Measurements from ENCODE around the gene COG1.

Gene COG1

DNA sequence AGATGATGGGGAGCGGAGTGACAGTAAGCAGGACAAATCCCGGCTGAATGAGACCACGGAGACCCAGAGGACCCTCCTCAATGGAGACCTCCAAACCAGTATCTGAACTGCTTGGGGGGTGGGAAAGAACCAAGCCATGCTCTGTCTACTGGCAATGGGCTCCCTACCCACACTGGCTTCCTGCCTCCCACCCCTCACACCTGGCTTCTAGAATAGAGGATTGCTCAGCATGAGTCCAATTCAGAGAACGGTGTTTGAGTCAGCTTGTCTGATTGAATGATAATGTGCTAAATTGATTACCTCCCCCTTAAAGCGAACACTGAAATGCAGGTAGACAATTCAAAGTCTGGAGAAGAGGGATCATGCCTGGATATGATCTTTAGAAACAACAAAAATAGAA is 22.5 kb upstream of the COG1 start:
- no peak for DNase-seq

DNA sequence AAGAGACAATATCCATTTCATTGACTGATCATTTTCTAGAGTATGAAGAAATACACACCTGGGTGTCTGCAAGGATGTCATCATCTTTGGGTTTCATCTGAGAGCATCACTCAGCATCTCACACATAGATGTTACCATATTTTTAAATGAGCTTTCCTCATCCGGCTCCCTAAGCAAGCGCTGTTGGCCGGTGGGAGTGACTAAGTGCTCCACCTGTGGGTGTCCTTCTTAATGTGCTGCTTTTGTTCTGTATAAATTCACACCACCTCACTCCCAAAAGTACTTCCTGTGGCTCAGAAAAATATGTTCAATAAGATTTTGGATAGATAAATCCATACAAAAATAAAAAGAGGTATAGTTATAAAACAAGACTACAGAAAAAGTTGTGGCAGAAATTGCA is 20.6 kb upstream of the COG1 start:
- DNase-seq: no peak

DNA sequence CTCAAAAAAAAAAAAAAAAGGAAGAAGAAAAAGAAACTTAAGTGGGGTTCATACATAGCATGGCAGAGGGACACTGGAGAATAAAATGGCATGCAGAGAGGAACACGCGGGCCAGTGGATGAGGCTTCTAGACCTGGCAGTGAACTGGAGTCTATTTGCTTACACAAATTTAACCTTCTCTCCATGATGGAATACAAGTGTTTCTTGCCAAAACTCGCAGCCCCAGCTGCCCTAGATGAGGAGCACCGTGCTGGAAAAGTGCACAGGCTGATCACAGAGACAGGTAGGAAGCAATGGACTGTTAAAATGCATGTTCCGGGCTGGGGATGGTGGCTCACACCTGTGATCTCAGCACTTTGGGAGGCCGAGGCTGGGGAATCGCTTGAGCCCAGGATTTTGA is 18.7 kb upstream of the COG1 start:
- no peak for DNase-seq

DNA sequence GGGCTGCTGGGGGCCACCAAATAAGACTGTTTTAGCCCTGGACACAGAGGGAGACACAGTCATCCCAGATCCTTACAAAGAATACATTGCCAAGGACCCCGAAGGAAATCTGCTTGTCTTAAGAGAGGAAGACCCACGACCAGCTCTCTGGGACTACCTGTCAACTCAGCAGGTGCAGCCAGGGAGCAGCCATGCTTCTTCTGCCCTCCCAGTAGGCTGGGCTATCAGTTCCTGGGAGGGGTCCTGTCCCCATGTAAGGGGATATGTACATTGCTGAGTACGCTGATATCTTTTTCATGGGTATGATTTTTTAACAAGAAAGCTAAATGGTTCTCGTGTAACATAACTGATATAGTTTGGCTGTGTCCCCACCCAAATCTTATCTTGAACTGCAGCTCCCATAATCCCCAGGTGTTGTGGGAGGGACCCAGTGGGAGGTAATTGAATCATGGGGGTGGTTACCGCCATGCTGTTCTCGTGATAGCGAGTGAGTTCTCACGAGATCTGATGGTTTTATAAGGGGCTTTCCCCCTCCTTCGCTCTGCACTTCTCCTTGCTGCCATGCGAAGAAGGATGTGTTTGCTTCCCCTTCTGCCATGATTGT is 16.8 kb upstream of the COG1 start:
- no peak for DNase-seq

DNA sequence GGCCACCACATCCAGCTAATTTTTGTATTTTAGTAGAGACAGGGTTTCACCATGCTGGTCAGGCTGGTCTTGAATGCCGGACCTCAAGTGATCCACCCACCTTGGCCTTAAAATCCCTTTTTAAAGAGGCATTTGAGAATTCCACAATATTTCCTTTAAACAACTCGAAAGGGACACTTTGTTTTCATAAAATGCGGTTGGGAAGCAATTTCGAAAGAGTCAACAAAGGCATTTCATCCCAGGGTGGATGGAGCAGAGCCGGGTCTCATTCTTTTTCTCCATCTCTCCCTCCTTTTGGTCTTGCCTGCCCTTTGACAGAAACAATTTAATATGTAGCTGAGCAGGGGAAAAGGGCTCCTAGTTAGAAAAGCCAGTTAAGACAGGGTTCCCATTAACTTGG is 13.5 kb upstream of the COG1 start:
- no peak for DNase-seq

DNA sequence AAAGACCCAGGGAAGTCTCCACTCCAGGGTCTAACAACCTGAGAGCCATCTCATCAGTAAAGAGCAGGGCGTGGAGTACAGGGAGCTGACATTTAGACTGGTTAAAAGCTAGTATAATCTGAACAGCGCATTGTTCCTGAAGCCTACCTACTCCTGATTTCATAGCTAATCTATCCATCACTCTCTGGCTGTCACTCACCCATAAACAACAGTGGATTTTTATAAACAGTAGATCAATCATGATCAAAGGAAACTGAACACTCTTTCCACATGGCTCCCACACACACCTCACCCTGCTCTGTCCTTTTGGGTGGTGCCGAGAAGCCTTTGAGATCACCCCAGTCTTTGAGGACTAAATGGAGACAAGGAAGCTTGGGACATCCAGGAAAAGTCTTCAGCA is 13.0 kb upstream of the COG1 start:
- no peak for DNase-seq

DNA sequence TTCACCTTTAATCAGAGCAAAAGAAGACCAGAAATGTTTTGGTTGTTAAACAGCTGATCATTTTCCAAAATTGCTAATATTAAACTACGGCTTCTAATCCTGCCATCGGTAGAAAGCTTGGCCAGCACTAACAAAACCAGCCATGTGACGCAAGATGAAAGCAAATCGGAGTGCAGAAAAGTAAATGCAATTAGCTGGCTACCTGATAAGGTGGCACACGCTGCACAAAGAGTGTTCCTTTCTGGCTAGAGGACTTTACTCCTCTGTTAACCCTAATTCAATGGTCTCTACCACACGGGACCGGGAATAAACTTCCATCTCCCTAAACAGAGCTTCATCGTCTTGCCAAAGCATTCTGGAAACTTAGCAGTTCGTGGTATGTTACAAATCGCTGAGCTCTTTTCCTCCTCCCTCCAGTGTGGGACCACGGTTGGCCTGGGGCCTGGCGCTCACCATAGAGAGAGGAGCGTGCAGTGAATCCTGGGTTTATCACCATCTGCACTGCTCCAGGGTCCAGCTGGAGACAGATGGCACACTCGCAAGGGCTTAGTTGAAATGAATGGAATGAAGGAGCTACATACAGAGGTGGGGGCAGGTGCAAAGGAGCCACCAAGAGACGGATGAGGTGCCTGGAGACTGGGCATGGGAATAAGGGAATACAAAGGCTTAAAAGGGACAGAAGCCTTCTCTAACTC is 10.1 kb upstream of the COG1 start:
- no peak for DNase-seq

DNA sequence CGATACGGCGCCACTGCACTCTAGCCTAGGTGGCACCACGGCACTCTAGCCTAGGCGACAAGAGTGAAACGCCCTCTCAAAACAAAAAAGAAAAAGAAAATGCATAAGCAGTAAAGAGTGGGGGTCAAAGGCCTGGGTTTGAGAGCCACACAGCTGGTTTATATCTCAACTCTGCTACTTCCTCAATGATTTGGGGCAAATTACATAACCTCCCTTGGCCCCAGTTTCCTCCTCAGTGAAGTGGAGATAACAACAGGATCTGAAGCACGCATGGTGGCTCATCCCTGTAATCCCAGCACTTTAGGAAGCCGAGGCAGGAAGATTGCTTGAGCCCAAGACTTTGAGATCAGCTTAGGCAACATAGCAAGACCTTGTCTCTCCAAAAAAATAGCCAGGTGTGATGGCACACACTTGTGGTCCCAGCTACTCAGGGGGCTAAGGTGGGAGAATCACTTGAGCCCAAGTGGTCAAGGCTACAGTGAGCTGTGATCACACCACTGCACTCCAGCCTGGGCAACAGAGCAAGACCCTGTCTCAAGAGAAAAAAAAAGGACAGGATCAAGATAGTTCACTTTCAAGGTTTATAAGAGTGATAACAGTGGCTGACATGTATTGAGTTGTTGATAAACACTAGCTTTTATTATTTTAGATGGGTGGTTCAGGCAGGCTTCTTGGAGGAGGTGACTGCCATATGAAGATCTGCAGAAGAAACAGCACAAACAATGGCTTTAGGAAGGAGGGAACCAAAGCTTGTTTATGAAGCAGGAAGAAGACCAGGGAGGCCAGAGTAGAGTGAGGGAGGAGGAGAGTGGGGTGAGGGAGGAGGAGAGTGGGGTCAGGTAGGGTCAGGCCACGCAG is 8.5 kb upstream of the COG1 start:
- no peak for DNase-seq

DNA sequence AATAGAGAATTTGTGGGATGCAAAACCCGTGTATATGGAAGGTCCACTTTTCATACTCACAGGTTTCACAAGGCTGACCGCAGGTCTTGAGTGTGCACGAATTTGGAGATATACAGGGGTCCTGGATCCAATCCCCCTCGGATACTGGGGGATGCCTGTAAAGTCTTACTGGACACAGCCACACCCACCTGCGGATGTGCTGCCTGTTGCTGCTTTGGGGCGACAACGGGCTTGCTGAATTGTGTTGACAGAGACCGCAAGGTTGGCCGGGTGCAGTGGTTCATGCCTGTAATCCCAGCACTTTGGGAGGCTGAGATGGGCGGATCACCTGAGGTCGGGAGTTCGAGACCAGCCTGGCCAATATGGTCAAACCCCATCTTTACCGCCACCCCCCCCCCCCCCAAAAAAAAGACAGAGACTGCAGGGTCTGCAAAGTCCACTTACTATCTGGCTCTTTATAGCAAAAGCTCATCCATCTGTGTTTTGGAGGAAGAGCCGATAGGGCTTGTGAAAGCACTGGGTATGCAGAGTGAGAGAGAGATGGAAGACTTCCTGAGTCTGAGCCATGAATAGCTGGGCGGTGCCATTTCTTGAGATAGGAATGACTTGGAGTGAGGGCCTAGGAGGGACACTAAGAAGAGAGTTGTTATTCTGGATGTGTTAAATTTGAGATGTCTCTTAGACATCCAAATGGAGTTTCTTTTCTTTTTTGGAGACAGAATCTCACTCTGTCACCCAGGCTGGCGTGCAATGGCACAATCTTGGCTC is 6.4 kb upstream of the COG1 start:
- no peak for DNase-seq

DNA sequence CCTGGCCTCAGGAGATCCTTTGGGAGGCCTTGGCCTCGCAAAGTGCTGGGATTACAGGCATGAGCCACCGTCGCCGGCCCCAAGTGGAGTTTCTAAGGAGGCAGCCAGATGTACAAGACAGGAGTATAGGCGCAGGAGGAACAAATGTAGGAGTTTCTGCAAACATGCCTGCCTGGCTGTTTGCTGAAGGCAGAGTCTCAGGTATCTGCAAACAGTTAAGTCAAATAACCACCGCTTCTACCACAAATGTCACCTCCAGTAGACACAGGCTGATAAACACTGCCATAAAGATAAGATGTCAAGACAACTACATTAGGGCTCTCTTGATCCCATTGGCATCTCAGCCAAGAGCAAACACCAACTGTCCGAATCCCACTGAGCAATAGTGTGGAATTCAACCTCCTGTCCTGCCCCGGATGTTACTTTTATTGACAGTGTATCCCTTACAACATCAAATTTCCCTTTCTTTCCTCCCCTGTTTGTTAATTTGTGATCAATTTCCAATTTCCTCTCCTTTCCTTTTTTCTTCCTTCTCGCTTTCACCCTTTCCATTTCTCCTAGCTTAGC is 5.6 kb upstream of the COG1 start:
- DNase-seq: no peak

DNA sequence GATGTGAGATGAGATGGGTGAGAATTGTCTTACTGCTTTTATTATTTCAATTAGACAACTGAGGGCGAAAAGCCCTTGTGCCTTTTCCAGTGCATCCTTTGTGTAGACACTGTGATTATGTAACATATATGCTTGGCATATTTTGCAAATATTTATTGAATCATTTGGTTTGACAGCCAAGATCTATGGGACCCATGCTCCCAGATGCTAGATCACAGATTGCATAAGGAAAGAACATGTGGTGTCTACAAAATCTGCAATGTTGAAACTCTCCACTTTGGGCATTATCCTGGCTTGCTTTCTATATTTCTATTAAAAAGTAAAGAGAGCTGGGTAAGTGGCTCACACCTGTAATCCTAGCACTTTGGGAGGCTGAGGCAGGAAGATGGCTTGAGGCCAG is 4.8 kb upstream of the COG1 start:
- DNase-seq: no peak

DNA sequence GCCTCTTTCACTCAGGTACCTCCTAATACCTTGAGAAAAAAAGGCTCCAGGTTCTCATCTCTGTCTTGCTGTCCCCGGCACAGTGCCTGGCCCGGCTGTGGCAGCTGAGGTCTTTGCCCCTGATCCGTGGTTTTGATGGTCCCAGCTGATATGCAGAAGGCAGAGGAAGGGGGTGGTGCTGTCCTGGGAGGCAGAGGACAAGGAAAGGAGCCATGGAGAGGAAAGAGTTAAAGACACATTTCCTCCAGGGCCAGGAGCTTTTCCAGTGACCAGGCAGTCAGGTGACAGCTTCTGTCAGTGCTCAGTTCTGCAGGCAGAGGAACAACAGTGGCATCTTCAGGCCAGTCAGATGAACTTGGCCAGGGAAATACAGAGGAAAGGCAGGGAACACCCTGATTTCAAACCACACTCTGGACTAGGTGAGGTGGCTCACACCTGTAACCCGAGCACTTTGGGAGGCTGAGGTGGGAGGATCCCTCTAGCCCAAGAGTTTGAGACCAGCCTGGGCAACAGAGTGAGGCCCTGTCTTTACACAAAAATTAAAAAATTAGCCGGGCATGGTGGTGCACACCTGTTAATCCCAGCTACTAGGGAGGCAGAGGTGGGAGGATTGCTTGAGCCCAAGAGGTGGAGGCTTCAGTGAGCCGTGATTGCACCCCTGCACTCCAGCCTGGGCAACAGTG is 3.3 kb upstream of the COG1 start:
- DNase-seq: peak; percentile 38

DNA sequence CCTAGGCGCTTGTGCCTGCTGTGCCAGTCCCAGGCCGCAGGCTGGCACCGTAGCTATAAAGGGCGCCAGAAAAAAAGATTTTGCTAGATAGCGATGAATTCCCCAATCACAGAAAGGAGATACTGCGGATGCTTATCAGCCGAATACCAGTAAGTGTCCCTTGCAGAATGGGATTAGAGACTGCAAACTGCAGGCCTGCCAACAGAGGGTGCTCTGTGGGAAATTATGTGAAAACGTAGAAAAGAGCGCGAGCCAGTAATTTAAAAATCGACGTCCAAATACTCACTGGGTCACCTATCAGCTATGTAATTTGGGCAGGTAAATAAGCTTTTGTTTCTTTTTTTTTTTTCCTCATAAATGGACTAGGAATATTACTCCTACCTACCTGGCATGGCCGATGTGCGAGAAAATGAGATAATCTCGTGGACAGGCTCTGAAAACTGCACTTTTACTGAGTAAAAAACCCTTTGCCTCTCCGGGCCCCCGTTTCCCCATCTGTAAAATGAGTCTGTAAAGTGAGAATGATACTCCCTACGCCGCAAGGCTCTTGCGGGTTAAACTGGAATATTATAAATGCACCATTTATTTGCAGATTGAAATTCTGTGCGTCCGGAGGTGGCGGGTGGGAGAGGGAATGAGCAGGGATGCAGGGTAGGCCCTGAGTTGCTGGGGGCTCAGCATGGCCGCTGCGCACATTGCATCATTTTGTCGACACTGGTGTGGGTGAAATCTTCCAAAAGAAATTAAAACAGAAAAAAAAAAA is 1.2 kb upstream of the COG1 start:
- DNase-seq: peak; percentile 67

DNA sequence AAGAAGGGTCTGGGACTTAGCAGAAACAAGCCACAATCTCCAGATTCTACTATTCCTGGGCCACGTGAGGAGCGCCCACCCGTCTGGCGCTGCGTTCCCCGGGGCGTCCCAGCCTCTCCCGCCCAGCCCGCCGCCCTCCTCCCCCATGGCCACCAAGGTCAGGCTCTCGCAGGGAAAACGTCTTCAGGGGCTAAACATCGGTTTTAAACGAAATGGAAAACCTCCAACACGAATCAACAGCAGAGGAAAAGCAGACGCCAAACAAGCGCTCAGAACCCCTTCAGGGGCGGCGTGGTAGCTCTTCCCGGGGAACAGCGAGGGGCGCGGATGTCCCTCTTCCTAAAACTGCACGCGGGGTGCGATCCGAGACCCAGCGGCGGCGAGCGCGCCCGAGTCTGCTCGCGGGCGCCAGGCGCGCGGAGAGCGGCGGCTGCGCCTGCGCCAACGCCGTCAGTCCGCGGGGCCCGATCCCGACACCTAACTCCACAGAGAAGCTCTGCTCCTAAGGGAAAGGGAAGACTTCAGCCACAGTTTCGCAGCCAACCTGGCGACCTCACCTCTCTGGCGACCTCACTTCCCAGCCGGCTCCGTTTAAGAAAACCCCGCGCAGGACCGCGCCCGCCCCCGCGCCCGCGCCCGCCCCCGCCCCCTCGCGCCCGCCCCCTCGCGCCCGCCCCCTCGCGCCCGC is 505 bp upstream of the COG1 start:
- peak; percentile 84 for DNase-seq

DNA sequence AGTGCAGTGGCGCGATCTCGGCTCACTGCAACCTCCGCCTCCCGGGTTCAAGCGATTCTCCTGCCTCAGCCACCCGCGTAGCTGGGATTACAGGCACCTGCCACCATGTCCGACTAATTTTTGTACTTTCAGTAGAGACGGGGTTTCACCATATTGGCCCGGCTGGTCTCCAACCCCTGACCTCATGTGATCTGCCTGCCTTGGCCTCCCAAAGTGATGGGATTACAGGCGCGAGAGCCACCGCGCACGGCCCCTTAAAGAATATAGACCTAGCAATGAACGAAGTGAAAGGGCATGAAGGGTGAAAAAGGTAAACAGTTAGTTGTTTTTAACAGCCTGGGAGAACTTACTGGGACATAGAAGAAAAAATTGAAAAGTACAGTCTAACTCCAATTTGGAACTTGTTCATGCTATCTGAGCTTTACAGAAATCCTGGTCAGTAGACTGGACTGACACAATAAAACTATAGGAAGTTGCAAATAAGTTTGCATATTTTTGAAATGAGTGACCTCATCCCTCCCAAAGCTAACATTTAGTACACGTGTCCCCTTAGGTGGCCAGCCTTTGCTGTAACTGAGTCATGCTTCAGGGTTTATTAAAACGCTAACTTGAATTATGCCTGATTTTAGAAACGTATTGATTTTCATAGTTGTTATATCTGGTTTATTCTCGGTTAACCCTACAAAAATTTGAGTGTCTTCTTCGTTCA is 1.8 kb downstream of the COG1 start:
- DNase-seq: no peak

DNA sequence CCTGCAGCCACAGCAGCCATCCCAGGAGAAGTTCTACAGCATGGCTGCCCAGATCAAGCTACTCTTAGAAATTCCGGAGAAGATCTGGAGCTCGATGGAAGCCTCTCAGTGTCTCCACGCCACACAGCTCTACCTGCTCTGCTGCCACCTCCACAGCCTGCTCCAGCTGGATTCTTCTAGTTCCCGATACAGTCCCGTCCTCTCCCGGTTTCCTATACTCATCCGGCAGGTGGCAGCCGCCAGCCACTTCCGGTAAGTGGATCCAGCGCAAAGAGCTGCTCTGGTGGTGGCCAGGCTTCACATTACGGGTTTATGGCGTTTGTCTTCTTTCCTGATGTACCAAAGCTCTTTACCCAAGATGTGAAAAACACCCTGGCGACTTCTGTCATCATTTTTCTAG is 3.6 kb downstream of the COG1 start:
- DNase-seq: peak; percentile 58

DNA sequence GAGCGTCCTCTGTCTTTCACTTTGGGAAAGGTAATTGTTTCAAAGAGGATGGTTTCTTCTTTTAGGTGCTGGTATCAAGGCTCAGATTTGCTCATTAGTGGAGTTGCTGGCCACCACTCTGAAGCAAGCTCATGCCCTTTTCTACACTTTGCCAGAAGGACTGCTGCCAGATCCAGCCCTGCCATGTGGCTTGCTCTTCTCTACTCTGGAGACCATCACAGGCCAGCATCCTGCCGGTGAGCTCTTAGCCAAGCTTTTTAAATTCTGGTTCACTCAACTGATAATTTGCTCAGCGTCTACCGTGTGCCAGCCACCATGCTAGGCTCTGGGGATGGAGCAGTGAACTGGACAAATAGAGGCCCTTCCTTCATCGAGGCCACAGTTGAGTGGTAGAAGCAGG is 4.3 kb downstream of the COG1 start:
- DNase-seq: no peak

DNA sequence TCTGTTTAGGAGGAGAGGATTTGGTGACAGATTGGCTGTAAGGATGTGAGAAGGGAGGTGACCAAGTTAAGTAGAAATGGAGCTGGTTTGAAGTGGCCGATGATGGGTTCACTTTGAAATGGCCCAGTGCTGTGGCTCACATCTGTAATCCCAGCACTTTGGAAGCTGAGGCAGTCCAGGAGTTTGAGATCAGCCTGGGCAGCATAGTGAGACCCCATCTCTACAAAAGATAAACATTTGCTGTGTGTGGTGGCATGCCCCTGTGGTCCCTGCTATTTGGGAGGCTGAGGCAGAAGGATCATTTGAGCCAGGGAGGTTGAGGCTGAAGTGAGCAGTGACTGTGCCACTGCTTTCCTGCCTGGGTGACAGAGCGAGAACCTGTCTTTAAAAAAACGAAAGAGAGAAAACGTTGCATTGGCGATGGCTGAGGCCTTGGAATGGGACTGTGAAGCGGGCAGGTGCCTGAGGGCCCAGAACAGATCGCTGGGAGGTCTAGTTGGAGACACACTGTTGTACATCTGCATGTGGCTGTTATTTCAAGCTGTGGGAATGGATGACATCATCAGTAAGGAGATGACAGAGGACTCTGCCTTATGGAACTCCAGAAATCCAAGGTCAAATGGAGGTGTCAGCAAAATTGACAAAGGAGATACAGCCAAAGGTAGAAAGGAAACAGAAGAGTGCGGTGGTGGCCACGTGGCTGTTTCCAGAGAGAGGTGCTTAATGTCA is 5.5 kb downstream of the COG1 start:
- no peak for DNase-seq

DNA sequence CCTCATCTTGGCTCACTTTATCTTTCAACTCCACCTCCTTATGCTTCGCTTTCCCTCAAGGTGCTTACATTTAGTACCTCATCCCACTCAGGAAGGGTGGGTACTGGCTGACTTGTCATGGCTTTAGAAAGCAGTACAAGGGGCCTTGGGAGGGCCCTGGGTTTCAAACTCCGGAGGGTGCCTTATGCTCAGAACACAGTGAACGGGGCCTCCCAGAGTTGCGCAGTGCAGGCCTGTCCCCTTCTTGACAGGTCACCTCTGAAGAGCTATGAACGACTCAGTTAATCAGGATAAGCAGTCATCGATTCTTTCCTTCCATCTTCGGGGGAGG is 6.0 kb downstream of the COG1 start:
- no peak for DNase-seq
